ENCODE measurements around the gene AURKB.

Gene AURKB

DNA sequence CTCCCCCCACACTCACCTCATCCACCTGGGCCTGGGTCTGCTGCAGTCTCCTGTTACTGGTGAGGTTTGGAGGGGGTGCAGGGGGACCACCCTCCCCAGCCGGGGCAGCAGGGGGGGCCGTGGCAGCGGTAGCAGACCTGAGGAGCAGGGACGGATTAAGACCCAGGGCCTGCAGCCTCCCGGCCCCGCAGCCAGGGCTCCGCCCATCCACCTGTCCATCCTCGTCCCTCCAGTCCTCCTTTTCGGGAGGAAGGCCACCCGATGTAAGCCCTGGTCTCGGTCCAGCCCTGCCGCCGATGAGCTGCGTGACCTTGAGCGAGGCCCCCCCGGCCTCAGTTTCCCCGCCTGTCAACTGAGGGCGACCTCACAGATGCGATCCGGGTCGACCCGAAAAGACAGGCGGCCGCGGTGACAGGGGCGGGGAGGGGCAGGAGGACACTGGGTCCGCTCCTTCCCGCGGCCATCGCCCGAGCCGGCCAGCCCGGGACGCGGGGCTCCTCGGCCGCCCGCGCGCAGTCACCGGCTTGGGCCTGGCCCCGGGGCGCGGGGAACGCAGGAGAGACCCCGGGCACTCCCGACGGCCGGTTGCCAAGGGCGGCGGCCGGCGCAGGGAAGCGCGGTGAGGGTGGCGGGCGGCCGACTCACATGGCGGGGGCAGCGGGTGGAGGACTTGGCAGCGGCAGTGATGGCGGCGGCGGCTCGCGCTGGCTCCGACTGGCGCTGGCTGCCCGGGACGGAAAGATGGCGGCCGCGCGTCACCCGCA is 48.0 kb downstream of the AURKB start, which contains the start of gene VAMP2:
Gene VAMP2 (minus strand): TSS at position 716 of the 764 bp plus-strand sequence. CDS start 69 bp downstream, at position 647.
- DNase-seq (ENCODE audit: low read depth in 2 of 2), result peak; percentile 65 to 71

GRCh38 chr17:8161289-8162232 is 48.8 kb downstream of the AURKB start:
- DNase-seq (ENCODE audit: low read depth in 2 of 2), result no peak

DNA sequence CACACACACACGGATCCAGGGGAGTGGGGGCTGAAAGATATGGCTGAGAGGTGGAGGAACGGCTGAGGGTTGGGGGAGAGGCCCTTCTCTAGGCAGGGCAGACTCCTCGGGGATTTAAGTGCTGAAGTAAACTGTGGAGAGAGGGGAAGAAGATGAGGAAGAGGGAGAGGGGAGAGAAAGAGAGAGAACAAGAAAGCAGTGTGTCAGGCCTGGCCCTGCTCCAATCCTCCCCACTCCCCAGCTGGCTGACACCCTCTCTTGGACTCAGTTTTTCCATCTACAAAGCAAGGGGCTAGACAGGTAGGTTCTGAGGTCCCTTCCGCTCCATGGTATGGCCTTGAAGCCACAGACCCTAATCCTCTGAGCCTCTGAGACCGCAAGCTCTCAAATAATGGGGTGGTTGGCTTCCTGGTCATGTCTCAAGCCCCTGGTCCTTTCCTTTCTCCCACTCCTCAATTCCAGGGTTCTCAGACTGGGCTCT is 49.6 kb downstream of the AURKB start:
- no peak for DNase-seq (ENCODE audit: low read depth in 2 of 2)

GRCh38 chr17:8160224-8160577 is 50.2 kb downstream of the AURKB start:
- no peak for DNase-seq (ENCODE audit: low read depth in 2 of 2)

- DNase-seq (ENCODE audit: low read depth in 2 of 2), result no peak
Observed at GRCh38 chr17:8159459-8160223, 50.7 kb downstream of the AURKB start.

DNA sequence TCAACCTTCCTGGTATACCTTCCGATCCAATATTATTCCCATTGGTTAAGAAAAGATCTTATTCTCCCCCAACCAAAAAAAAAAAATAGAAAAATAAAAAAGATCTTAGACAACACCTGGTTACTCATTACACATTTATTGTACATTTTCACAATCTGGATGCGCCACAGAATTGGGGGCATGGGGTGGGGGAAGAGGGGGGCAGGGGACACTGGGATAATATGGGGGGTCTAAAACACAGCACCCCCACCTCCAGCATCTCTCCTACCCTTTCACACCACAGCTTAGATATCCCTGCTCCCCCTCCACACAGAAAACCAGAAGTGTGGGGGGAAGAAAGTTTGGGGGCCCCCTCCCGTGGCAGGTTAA is 51.4 kb downstream of the AURKB start:
- no peak for DNase-seq (ENCODE audit: low read depth in 2 of 2)

GRCh38 chr17:8158267-8159031 is 51.9 kb downstream of the AURKB start:
- peak; percentile 63 to 90 for DNase-seq (ENCODE audit: low read depth in 2 of 2)

- DNase-seq (ENCODE audit: low read depth in 2 of 2), result peak; percentile 100
Observed at GRCh38 chr17:8156246-8156992, 54.0 kb downstream of the AURKB start.

DNA sequence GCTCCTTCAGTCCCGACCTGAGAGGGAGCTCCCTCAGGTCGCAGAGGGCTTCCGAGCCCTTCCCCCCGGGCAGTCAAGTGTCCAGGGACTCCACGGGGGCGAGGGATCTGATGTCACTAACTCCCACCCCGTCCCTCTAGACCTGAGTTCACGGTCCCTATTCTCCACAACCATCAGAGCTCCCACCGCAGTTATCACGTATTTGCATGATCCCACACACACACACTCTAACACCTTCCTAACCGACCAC is 54.5 kb downstream of the AURKB start:
- DNase-seq (ENCODE audit: low read depth in 2 of 2), result no peak

GRCh38 chr17:8155231-8155995 is 55.0 kb downstream of the AURKB start:
- no peak for DNase-seq (ENCODE audit: low read depth in 2 of 2)
